ENCODE measurements around the gene OR6K2.
"Not testable (repeated sequence)": the region's sequence is repeated elsewhere in the genome, so short reads cannot be mapped to it uniquely, and the experiment has no call there.

Gene OR6K2

GRCh38 chr1:158700552-158700951, at the start of gene OR6K2:
OR6K2 (minus strand) TSS chr1:158700652; CDS start chr1:158700652, 0 bp downstream.
- DNase-seq (ENCODE audit: low read depth in 3 of 3, low spot score in 1 of 3) = no peak

GRCh38 chr1:158735848-158736247, 35.4 kb upstream of the OR6K2 start:
- no peak for DNase-seq (ENCODE audit: low read depth in 3 of 3, low spot score in 1 of 3)

- no peak for DNase-seq (ENCODE audit: low read depth in 3 of 3, low spot score in 1 of 3)
Observed at GRCh38 chr1:158732524-158732923, 32.1 kb upstream of the OR6K2 start.

GRCh38 chr1:158731707-158732106, 31.3 kb upstream of the OR6K2 start:
- no peak for DNase-seq (ENCODE audit: low read depth in 3 of 3, low spot score in 1 of 3)

GRCh38 chr1:158730453-158730852, 30.0 kb upstream of the OR6K2 start:
- no peak for DNase-seq (ENCODE audit: low read depth in 3 of 3, low spot score in 1 of 3)

GRCh38 chr1:158728510-158729225, 28.2 kb upstream of the OR6K2 start:
- DNase-seq (ENCODE audit: low read depth in 3 of 3, low spot score in 1 of 3) = no peak

- DNase-seq (ENCODE audit: low read depth in 3 of 3, low spot score in 1 of 3) = no peak
Observed at GRCh38 chr1:158724442-158724841, 24.0 kb upstream of the OR6K2 start.

GRCh38 chr1:158720620-158721019, 20.2 kb upstream of the OR6K2 start, which contains the start of gene OR6K3:
OR6K3 (minus strand) TSS chr1:158720720; CDS start chr1:158718115, 2,605 bp downstream.
- DNase-seq (ENCODE audit: low read depth in 3 of 3, low spot score in 1 of 3) = no peak

GRCh38 chr1:158719664-158720063, 19.2 kb upstream of the OR6K2 start:
- DNase-seq (ENCODE audit: low read depth in 3 of 3, low spot score in 1 of 3) = no peak

GRCh38 chr1:158717344-158717743, 16.9 kb upstream of the OR6K2 start:
- no peak for DNase-seq (ENCODE audit: low read depth in 3 of 3, low spot score in 1 of 3)

GRCh38 chr1:158716335-158716734, 15.9 kb upstream of the OR6K2 start:
- DNase-seq (ENCODE audit: low read depth in 3 of 3, low spot score in 1 of 3) = no peak

- DNase-seq (ENCODE audit: low read depth in 3 of 3, low spot score in 1 of 3) = no peak
Observed at GRCh38 chr1:158714754-158715153, 14.3 kb upstream of the OR6K2 start.

- DNase-seq (ENCODE audit: low read depth in 3 of 3, low spot score in 1 of 3) = no peak
Observed at GRCh38 chr1:158711098-158711497, 10.6 kb upstream of the OR6K2 start.

- DNase-seq (ENCODE audit: low read depth in 3 of 3, low spot score in 1 of 3) = no peak
Observed at GRCh38 chr1:158706096-158706495, 5.6 kb upstream of the OR6K2 start.

GRCh38 chr1:158694596-158694995, 5.9 kb downstream of the OR6K2 start:
- no peak for DNase-seq (ENCODE audit: low read depth in 3 of 3, low spot score in 1 of 3)

- no peak for DNase-seq (ENCODE audit: low read depth in 3 of 3, low spot score in 1 of 3)
Observed at GRCh38 chr1:158692356-158692755, 8.1 kb downstream of the OR6K2 start.

- DNase-seq (ENCODE audit: low read depth in 3 of 3, low spot score in 1 of 3) = no peak
Observed at GRCh38 chr1:158691907-158692306, 8.5 kb downstream of the OR6K2 start.

GRCh38 chr1:158691149-158691548, 9.3 kb downstream of the OR6K2 start:
- not testable (repeated sequence) for DNase-seq (ENCODE audit: low read depth in 3 of 3, low spot score in 1 of 3)

- DNase-seq (ENCODE audit: low read depth in 3 of 3, low spot score in 1 of 3) = no peak
Observed at GRCh38 chr1:158689875-158690274, 10.6 kb downstream of the OR6K2 start.

- DNase-seq (ENCODE audit: low read depth in 3 of 3, low spot score in 1 of 3) = no peak
Observed at GRCh38 chr1:158689110-158689509, 11.3 kb downstream of the OR6K2 start.

GRCh38 chr1:158688343-158688742, 12.1 kb downstream of the OR6K2 start:
- DNase-seq (ENCODE audit: low read depth in 3 of 3, low spot score in 1 of 3) = not testable (repeated sequence)

GRCh38 chr1:158687037-158687436, 13.4 kb downstream of the OR6K2 start:
- no peak for DNase-seq (ENCODE audit: low read depth in 3 of 3, low spot score in 1 of 3)
